Stimulated activated CD4-positive, alpha-beta T cell treated with anti-CD3 and anti-CD28 coated beads, Interleukin-2, amount 100 ng/mL, for 24 hours (primary cell): ENCODE measurements around the gene GALNT10.
A peak's percentile ranks its signal among the peaks of the same experiment; 100 is the strongest.

Experiments used
- DNase-seq, 2 donors: peaks; one replicate each; pipeline ENCODE4 v3.0.0-alpha.2; 2020

GALNT10 gene

GRCh38 chr5:154386952-154387629, 196.6 kb downstream of the GALNT10 start:
- no peak for DNase-seq

DNA sequence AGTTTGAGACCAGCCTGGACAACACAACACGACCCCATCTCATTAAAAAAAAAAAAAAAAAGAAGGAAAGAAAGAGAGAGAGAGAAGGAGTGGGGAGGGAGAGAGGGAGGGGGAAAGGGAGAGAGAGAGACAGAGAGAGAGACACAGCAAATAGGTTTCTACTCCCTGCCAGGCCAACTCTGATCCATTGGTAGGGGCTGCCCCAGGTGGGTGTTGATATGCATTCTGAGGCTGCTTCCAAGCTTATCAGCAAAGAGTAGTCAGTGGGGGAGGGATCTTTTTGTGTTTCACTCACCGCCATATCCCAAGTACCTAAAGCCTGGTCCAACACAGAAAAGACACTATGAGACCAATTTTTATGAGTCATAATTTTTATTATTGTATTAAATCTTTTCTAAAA, 198.3 kb downstream of the GALNT10 start:
- DNase-seq, result no peak

DNA sequence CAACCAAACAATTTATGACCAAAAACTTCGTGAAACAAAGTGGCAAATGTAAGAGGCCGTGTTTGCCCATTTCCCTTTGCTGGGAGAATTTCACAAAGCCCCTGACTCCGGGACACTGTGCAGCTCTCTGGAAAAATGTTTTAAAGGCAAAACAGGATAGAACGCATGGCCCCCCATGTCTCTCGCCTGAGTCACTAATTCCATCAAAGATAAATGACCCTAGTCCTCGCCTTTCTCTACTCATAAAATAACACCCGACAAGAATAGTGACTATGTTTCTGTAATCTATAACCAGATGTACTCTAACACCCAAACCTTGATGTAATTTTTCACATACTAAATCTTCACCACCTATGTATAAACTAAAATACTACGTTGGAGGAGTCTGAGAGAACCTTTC, 199.6 kb downstream of the GALNT10 start:
- no peak for DNase-seq

- DNase-seq, result no peak
Observed at GRCh38 chr5:154390746-154391359, 200.3 kb downstream of the GALNT10 start.

- no peak for DNase-seq
Observed at GRCh38 chr5:154391788-154392187, 201.3 kb downstream of the GALNT10 start.

GRCh38 chr5:154393850-154394249, 203.3 kb downstream of the GALNT10 start:
- DNase-seq, result no peak

- no peak for DNase-seq
Observed at GRCh38 chr5:154394307-154394706, 203.8 kb downstream of the GALNT10 start.

DNA sequence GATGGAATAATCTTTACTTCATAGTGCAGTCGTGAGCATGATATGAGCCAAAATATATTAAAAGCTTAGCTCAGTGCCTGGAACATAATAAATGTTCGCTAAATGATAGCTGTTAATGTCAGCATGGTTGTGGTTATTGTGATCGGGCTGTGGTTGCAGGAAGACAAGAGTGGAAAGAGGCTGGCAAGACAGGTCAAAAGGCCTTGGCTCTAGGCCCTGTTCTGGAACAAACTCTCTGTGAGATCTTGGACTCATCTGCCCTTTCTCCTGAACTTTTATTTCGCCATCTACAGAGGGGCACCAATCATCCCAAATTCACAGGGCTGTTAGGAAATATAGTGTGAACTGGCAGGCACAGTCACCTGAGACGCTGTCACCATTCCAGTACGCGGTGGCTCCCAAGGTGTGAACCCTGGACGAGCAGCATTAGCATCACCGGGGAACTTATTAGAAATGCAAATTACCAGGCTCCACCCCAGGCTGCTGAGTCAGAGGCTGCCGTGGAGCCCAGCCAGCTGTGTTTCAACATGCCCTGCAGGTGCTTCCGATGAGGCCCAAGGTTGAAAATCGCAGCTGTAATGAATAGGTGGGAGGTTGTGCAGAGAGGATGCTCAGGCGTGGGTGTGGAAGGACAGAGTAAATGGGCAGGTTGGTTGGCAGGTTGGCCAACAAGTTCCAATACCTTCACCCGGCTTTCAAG, 205.0 kb downstream of the GALNT10 start:
- no peak for DNase-seq

GRCh38 chr5:154396128-154396527, 205.6 kb downstream of the GALNT10 start:
- DNase-seq, result no peak

DNA sequence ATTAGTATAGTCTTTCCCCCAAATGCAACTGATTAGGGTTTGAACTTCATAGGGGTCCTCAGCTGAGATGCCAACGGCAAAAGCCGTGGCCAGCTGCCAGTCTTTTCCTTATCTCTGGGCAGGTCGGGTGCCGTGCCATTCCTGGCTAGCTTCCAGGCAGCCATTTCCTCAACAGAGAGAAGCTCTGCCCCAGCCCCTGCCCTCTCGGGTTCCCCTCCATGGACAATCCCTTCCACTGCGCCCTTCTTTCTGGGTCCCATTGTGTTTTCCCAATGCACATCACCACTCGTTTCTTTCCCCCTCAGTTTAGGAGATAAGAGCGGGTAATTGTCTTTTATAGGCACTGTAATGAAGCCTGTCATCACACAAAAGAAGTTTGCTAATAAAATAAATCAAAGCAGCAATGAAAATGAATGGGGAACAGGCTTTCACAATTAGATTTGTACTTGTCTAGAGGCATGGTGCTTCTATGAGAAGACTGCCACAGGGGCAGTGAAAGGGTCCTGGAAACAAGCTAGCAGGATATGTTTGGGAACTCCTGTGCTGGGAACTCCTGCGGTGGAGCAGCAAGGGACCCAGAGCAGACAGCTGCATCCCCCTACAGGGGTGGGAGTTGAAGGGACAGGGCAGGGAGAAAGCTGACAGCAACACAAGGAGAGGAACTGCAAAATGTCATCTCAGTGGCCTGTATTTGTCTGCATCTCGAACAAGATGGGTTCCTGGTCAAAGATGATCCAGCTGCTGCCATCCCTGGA, 207.3 kb downstream of the GALNT10 start:
- no peak for DNase-seq

DNA sequence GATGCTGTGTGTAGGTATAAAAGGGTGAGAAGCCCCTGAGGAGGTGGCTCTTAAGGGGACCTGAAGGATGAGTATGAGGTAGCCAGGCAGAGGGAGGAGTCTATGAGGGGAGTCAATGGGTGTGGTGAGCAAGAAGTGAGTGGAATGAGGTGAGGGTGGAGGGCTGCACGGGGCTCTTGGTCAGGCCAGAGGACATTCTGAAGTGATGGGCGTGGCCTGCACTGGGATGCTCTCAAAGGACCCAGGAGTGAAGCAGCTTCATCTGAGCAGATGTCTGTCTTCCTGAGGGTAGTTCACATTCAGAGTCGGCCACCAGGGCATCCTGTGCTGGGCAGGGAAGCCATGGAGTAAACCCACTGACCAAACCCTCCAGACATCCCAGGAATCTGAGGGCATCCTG, 210.1 kb downstream of the GALNT10 start:
- no peak for DNase-seq

- DNase-seq, result no peak
Observed at GRCh38 chr5:154401355-154401754, 210.8 kb downstream of the GALNT10 start.

DNA sequence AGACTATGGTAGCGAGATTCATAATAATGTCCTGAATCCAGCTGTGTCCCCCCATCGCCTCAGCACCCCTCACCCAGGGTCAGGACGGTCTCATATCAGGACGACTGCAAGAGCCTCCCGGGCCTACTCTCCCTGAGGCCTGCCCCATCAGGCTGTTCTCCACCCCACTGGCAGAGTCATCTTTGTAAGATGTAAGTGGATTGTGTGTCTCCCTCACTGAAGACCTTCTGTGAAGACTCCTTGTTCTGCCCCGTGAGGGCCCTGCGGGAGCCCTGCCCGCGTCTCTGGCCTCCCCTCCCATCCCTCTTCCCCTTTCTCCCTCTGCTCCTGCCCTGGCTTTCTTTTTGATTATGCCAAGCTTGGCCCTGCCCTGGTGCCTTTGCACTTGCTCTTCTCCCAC, 211.4 kb downstream of the GALNT10 start:
- DNase-seq, result no peak

DNA sequence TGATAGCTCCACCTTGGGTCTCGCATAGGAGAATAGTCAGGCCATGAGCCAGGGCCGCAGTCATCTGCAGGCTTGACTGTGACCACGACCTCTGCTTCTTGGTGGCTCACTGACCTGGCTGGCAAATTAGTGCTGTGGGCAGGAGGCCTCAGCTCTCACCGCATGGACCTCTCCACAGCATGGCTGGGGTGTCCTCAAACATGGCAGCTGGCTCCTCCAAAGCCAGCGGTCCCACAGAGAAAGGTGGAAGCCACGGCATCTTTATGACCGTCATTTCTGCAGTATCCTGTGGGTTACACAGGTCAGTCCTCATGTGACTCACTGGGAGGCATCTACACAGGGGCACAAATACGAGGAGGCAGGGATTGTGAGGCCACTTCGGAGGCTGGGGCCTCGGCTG, 212.1 kb downstream of the GALNT10 start:
- no peak for DNase-seq

DNA sequence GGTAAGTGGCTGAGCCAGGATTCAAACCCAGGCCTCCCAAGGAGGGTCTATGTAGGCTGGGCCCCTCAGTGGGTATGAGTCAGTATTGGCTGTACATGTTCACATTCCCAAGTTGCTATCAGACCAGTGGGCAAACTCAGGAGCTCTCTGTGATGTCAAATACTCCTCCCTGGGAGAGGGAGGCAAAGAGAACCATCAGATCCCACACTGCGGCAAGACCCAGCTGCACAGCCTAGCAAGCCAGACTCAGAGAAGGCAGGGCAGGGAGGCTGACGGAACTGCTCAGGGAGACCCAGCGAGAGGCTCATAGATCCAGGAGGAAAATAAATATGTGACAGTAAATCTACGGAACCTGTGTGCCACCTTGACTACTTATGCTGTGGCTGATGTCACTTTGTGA, 212.7 kb downstream of the GALNT10 start:
- DNase-seq, result no peak

GRCh38 chr5:154403776-154404387, 213.3 kb downstream of the GALNT10 start:
- no peak for DNase-seq

DNA sequence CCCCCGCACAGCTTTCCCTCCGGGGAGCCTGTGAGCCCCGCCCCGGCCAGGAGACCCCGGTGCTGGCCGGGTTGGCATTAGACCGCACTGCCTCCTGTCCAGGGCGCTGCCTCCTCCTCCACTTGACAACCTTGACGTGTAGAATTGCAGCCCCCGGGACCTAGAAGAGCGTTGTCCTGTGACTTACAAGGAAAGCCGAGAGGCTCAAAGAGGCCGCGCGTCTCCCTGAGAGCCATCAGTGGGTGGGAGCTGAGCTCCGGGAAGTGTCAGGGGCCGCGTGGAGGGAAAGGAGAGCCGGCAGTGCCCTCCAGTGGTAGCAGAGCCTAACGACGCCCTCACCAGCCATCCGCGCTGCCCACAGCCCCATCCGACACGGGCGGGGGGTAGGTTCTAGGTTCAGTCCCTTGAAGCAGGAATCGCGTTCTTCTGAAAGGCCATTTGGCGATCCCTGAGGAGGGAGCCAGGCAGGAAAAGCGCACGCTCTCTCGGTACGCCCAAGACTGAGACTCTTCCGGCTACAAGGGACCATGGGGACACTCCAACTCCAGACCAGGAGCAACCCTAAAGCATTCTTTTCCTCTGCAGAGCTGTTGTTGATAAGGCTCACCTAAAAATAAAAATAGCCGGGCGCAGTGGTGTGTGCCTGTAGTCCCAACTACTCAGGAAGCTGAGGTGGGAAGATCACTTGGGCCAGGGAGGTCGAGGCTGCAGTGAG, 214.7 kb downstream of the GALNT10 start:
- DNase-seq, result peak; percentile 78 to 83

DNA sequence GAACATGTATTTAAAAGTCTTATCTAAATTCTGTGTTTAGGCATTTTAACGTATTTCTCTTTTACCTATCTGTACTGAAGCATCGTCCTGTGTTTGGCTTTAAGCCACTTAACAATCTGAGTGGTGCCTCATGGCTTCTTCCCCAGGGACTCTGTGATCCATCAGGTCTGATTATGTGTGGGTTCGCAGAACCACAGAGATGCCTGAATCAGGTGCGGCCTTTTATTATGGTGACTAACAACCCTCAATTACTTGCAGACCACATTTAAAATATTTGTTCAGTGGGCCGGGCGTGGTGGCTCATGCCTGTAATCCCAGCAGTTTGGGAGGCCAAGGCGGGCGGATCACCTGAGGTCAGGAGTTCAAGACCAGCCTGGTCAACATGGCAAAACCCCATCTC, 215.7 kb downstream of the GALNT10 start:
- DNase-seq, result no peak

- no peak for DNase-seq
Observed at GRCh38 chr5:154406826-154407225, 216.3 kb downstream of the GALNT10 start.

GRCh38 chr5:154408811-154409210, 218.3 kb downstream of the GALNT10 start:
- DNase-seq, result no peak

DNA sequence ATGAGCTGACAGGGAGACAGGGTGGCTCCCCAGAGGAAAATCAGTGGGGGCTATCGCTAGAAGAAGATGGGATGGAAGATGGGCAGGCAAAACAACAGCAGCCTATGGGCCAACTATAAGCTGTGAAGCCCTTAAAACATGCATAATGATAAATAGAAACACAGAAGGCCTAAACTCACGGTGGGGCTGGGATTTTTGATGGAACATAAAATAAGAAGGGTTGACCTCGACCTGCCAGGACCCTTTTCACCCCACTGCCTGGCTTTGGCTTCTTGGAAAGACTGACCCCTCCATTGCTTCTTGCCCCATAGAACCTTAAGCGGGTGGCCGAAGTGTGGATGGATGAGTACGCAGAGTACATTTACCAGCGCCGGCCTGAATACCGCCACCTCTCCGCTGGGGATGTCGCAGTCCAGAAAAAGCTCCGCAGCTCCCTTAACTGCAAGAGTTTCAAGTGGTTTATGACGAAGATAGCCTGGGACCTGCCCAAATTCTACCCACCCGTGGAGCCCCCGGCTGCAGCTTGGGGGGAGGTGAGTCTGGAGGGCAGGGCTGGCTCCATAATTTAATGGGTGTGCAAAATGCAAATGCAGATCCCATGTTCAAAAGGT, 218.8 kb downstream of the GALNT10 start:
- DNase-seq, result no peak

GRCh38 chr5:154410008-154410407, 219.5 kb downstream of the GALNT10 start:
- DNase-seq, result no peak
